Anterior cingulate cortex (tissue), 58 donors: Measurements from ENCODE around the gene LDLRAD4.
A peak's percentile ranks its signal among the peaks of the same experiment; 100 is the strongest.

Experiments
- DNase-seq, 58 donors: peaks; one replicate each; lab custom pipeline; 2025; lab: John Stamatoyannopoulos, UW

LDLRAD4 gene

GRCh38 chr18:13550418-13551304, 332.1 kb downstream of the LDLRAD4 start:
- DNase-seq: no peak

- no peak for DNase-seq
Measured at GRCh38 chr18:13551305-13551603, 332.7 kb downstream of the LDLRAD4 start.

- no peak for DNase-seq
Measured at GRCh38 chr18:13551841-13552733, 333.5 kb downstream of the LDLRAD4 start.

- DNase-seq: no peak
Measured at GRCh38 chr18:13553449-13553848, 334.9 kb downstream of the LDLRAD4 start.

- no peak for DNase-seq
Measured at GRCh38 chr18:13555192-13555591, 336.6 kb downstream of the LDLRAD4 start.

- DNase-seq: no peak
Measured at GRCh38 chr18:13555865-13556264, 337.3 kb downstream of the LDLRAD4 start.

GRCh38 chr18:13556502-13556901, 337.9 kb downstream of the LDLRAD4 start:
- DNase-seq: no peak

- DNase-seq: peak in 36 of 58 donors; percentile 15 to 72 (median 46)
Measured at GRCh38 chr18:13558124-13558523, 339.6 kb downstream of the LDLRAD4 start.

- no peak for DNase-seq
Measured at GRCh38 chr18:13558790-13559189, 340.2 kb downstream of the LDLRAD4 start.

GRCh38 chr18:13559754-13560153, 341.2 kb downstream of the LDLRAD4 start:
- no peak for DNase-seq

GRCh38 chr18:13560306-13560705, 341.7 kb downstream of the LDLRAD4 start:
- DNase-seq: no peak

- peak in 1 of 58 donors; percentile 58 for DNase-seq
Measured at GRCh38 chr18:13562494-13563029, 344.0 kb downstream of the LDLRAD4 start.

GRCh38 chr18:13563390-13563805, 344.8 kb downstream of the LDLRAD4 start:
- DNase-seq: peak in 30 of 58 donors; percentile 15 to 73 (median 40)

GRCh38 chr18:13564579-13564978, 346.0 kb downstream of the LDLRAD4 start:
- DNase-seq: peak in 10 of 58 donors; percentile 23 to 56 (median 42)

GRCh38 chr18:13565228-13565627, 346.7 kb downstream of the LDLRAD4 start:
- DNase-seq: peak; percentile 44 to 100 (median 93)

GRCh38 chr18:13566941-13567746, 348.6 kb downstream of the LDLRAD4 start:
- DNase-seq: peak in 48 of 58 donors; percentile 5 to 84 (median 54)

- no peak for DNase-seq
Measured at GRCh38 chr18:13568443-13569392, 350.2 kb downstream of the LDLRAD4 start.

- no peak for DNase-seq
Measured at GRCh38 chr18:13570216-13570615, 351.7 kb downstream of the LDLRAD4 start.
